NCI-H1694 treated with DMSO at 0.1 percent for 48 hours (cell line): Measurements from ENCODE around the gene MICAL2.
A peak's percentile ranks its signal among the peaks of the same experiment; 100 is the strongest.

ENCODE experiments used
- DNase-seq: peaks from one replicate; lab custom pipeline; 2025; lab: John Stamatoyannopoulos, UW

The MICAL2 gene, protein sequence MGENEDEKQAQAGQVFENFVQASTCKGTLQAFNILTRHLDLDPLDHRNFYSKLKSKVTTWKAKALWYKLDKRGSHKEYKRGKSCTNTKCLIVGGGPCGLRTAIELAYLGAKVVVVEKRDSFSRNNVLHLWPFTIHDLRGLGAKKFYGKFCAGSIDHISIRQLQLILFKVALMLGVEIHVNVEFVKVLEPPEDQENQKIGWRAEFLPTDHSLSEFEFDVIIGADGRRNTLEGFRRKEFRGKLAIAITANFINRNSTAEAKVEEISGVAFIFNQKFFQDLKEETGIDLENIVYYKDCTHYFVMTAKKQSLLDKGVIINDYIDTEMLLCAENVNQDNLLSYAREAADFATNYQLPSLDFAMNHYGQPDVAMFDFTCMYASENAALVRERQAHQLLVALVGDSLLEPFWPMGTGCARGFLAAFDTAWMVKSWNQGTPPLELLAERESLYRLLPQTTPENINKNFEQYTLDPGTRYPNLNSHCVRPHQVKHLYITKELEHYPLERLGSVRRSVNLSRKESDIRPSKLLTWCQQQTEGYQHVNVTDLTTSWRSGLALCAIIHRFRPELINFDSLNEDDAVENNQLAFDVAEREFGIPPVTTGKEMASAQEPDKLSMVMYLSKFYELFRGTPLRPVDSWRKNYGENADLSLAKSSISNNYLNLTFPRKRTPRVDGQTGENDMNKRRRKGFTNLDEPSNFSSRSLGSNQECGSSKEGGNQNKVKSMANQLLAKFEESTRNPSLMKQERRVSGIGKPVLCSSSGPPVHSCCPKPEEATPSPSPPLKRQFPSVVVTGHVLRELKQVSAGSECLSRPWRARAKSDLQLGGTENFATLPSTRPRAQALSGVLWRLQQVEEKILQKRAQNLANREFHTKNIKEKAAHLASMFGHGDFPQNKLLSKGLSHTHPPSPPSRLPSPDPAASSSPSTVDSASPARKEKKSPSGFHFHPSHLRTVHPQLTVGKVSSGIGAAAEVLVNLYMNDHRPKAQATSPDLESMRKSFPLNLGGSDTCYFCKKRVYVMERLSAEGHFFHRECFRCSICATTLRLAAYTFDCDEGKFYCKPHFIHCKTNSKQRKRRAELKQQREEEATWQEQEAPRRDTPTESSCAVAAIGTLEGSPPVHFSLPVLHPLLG

DNA sequence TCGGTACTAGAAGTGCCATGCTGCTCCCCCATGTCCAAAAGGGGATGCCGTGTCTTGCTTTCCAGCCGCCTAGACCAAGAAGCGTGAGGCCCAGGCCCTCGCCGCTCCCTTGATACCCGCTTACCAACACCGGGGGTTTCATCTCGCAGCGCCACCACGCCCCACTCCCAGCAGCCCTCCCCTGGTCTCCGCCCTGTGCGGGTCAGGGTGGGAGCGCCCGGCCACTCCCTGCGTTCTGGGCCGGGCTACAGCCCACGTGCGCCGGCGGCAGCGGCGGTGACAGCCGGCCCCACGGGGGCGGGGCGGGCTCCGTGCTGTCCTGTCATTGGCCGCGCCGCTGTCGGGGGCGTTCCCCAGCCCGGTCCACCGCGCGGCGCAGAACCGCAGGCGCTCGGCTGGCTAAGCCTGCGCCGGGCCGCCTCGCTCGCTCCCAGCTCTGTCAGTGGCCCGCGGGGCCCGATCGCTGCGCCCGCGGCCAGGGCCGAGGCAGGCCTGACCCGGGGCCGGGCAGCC is at the start of gene MICAL2:
Gene MICAL2 (plus strand): TSS at position 390 of the 513 bp plus-strand sequence. CDS start 51,566 bp downstream, outside the sequence.
- DNase-seq: peak; percentile 30

DNA sequence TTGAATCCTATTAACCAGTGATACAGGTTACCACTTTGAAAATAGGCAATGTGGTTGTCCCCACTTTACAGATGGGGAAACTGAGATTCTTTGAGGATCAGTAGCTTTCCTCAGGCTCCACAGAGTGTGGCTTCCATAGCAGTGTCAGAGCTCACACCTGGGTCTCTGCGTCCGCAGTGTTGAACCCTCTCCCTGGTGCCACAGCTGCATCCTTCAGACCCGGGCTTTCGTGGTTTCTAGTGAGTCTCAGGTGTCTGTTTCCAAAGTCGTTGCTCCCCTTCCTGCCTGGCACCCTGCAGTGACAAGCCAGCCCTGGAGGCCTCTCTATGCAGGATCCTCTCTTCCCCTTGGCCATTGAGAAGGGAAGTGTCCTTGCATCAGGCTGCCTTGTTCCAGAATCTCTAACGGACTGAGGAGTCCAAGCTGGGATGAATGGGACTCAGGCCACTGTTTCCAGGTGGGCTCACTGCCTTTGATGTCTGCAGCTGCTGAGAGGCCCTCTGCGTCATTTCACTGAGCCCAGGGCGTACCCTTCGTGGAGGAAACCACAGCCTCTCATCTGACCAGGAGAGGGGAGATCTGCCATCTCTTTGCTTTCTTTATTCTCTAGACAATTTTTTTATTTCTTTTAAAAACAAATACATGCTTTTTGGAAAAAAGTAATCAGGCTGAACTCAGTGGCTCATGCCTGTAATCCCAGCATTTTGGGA is 48.4 kb upstream of the MICAL2 start:
- DNase-seq: no peak

DNA sequence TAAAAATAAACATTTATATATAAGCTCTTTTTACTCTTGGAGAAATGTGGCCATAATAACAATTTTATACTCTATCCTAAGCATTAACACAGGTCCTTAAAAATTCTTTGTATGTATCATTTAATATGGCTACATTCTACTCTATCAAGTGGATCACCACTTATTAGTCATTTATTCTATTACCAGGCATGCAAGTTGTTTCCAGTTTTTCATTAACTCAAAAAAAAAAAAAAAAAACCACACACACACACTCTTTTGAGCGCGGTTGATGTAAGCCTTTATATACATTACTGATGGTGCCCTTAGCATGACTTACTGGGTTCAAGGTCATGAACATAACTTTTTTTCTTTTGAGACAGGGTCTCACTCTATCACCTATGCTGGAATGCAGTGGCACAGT is 47.1 kb upstream of the MICAL2 start:
- DNase-seq: no peak

DNA sequence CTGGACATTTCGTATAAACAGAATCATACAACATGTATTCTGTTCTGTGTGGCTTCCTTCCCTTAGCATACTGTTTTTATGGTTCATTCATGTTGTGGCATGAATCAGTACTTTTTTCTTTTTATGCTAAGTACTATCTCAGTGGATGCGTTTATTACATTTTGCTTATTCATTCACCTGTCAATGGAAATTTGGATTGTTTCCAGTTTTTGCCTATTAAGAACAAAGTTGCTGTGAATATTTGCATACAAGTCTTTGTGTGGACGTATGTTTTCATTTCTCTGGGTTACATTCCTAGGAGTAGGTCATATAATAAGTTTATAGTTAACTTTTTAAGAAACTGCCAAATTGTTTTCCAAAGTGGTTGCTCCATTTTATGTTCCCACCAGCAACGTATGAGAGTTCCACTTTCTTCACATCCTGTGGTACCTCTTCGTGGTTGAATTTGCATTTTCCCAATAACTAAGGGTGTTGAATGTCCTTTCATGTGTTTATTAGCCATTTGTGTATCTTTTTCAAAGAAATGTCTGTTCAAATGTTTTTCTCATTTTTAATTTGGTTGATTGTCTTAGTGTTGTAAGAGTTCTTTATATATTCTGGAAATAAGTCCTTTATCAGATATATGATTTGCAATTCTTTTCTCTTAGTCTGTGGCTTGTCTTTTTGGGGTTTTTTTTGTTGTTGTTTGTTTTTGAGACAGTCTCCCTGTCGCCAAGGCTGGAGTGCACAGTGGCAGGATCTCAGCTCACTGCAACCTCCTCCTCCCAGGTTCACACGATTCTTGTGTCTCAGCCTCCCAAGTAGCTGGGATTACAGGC is 46.0 kb upstream of the MICAL2 start:
- no peak for DNase-seq

DNA sequence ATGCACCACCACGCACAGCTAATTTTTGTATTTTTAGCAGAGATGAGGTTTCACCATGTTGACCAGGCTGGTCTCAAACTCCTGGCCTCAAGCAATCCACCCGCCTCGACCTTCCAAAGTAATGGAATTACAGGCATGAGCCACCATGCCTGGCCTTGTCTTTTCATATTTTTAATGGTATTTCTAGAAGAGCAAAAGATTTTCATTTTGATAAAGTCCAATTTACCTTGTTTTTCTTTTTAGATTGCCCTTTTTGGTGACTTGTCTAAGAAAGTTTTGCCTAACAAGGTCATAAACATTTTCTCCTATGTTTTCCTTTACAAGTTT is 45.5 kb upstream of the MICAL2 start:
- no peak for DNase-seq

DNA sequence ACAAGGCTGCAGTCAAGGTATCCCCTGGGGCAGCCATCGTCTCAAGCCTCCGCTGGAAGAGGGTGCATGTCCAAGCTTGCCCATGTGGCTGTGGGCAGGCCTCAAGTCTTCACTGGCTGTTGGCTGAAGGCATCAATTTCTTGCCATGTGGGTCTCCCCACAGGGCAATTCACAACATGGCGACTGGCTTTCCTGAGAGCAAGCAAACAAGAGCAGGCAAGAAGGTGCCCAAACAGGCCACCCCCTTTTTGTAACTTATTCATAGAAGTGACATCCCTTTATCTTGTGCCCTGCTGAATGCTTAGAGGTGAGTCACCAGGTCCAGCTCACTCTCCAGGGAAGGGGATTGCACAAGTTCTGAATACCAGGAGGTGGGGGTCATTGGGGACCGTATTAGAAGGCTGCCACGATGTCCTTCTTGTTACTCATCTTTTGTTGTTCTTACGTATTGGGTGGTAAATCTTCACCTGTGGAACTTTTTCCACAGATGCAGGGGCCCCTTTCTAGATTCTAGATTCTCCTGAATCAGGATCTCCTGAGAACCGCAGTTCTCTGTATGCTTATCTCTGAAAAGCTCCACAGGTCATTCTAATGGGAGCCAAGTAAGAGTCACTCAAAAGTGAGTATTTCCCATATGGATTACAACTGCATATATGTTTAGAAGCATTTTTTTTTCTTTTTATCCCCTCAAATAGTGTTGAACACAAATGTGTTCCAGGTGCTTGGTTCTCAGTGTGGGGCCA is 44.2 kb upstream of the MICAL2 start:
- no peak for DNase-seq

DNA sequence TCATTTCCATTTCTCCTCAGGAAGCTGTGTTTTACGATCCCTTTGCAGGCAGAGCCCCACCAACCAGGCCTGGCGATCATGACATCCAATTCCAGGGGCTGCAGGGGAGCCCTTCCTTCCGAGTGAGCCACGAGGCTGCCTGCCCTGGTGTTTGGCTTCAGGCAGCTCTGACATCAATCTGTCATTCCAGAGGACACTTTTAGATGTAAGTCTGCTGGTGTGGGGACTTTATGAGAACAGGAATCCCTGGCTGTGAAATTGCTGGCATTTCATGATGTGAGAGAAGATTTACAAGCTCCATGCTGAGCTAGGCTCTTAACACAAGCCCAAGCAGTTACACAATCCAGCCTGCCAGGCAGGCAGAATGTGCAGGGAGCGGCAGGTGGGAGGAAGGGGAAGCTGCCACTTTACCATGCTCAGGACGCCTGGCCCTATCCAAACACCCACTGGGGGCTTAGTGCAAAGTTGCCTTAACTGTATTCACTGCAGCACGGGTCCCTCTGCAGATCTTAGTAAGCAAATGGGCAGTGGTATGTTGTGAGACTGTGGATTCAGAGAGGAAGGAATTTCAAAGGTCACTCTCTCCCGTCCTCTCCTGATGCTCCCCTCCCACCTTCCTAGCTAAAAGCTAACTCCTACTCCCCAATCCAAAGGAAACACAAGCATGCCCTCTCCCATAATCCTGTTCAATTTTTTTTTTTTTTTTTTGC is 43.4 kb upstream of the MICAL2 start:
- no peak for DNase-seq

DNA sequence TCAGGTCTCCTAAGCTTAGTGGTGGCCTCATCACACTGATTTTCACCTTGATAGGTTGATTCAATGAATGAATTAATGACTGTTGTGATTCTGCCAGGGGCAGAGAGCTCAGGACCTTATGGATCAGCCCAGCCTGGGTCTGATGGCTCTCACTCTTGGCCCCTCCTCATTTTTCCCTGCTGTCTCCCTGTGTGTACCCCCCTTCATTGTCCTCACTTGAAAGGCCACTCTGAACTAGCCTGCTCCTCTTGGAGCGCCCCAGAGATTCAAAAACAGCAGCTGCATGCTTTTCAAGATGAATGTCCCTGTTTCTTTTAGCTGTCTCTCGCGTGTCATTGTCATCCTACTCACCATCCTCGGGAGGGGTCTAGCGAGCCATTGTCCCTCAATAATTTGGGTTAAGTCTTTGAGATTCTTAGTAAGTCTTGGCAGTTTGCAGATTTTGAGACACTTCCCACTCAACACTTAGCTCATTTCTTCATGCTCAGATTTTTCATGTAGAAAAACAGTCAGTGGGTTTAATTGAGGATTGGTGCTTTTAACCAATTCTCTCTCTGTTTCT is 42.5 kb upstream of the MICAL2 start:
- DNase-seq: no peak

DNA sequence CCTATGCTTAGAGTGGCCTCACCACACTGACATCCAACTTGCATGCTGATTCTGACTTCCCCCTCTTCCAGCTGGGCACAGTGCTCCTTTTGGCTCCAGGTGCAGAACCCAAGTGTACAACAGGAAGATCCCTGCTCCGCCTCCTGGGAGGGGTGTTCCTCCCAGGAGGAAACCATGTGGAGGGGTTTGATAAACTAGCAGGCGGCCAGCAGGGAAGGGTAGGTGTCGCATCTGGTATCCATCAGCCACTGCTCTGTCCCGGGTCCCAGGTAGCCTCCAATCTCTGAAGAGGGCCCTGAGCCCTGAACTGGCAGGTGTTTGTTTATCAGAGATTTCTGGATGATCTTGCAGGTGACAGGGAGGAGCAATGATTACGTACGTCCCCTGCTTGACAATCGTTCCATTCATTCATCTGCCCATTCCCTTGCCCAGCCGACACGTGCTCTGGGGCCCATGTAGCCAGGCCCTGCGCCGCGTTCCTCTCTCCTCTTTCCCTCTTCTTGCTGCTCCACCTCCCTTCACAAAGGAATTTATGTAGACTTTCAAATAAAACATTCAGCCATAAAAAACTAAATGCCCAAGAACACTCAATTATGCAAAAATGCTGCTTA is 41.2 kb upstream of the MICAL2 start:
- no peak for DNase-seq

DNA sequence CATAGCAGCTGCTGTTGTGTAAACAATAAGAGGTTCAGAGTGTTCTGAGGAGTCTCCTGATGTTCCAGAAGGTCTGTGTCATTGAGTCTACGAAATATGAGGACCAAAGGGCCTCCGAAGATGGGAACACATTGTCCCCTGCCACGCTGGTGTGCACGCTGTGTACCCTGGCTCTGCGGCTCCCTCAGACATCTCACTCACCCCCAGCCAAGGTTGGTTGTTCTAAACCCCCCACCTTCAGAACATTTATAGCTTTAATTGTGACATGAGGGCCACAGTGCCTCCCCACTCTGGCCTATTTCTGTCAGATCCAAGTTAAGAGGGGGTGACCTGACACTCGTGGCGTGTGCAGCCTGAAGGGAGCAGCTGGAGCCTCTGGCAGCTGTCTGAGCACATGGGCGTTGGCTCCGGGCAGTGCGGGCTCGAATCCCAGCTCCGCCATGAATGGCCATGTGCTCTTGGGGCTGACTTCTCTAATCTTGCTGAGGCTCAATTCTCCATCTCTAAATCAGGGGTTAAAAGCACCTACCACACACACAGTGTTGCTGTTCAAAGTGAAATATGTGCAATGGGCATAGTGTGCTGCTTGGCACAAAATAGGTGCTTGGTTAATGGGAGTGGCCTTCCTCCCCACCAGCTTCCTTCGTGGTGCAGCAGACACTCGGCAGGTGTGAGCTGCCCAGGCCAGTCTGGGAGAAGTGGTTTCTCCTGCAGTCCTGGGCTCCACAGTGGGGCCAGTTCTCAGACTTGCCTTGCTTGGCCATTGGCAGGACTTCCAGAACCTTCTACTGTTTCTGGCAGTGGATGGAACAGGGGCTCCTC is 39.7 kb upstream of the MICAL2 start:
- DNase-seq: no peak

DNA sequence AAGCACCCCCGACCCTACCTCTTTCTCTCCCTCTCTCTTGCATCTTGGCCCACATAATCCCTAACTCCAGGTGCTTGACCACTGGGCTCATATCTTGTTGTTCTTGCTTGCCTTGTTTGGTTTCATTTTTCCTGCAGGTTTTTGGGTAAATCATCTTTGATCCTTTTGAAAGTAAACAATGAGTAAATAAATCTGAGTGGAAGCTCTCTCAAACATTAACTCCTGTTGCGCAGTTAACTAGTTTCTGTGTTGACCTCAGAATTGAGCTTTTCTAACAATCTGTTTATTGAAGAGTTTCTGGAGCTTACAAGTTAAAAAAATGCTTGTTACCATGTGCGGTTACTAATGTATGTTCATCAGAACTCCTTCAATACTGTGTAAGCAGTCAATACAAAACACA is 38.8 kb upstream of the MICAL2 start:
- no peak for DNase-seq

DNA sequence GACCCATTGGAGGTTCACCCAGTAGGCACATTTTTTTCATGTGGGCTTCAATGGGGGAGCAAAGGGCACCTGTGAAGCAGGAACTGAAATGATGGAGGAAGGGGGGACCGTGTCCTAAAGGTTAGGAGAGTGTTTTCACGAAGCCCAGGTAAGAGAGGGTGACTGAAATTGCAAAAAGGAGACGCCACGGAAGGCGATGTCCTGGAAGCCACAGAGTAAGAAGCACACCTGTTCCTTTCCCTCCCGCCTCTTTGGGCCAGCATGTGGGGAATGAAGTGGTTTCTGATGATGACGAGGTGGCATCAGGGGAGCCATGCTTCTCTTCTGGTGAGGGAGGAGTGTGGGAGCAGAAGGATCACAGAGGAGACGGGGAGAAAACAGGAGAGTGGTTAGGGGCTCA is 37.0 kb upstream of the MICAL2 start:
- DNase-seq: no peak

DNA sequence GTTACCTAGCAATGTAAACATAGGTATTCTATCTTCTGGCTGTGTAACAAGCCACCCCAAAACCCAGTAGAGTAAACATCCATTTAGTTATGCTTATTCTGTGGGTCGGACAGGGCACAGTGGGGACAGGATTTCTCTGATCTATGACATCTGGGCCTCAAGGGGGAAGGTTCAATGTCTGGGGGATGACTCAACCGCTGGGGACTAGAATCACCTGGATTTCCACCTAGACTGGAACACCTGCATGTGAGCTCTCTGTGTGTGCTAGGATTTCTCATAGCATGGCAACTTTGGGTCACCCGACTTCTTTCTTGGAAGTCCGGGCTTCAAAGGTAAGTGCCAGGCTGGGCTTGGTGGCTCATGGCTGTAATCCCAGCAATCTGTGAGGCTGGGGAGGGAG is 36.5 kb upstream of the MICAL2 start:
- no peak for DNase-seq

DNA sequence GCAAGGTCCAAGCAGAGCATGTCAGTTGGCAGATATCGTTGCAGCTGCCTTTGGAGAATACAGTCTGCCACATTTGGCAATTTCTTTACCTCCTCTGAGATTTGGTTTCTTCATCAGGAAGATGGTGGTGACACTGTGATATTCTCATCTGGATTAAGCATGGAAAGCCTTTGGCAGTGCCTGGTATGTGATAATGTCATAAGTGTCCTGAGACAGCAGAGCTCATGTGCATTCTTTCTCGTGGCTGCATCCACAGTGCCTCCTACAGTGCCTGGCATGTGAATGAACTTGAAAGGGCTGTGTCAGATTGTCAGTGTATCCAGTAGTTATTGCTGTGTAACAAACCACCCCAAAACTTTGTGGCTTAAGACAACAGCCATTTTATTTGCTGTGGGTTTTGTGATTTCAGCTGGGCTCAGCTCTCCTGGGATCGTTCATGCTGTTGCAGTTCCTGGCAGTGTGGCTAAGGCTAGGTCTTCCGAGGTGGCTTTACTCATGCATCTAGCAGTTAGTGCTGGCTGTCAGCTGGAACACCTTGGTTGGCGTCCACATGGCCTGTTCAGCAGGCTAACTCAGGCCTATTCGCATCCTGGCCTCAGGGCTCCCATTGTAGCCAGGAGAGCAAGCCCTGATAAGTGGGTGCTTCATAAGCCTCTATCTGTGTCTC is 35.7 kb upstream of the MICAL2 start:
- DNase-seq: no peak

DNA sequence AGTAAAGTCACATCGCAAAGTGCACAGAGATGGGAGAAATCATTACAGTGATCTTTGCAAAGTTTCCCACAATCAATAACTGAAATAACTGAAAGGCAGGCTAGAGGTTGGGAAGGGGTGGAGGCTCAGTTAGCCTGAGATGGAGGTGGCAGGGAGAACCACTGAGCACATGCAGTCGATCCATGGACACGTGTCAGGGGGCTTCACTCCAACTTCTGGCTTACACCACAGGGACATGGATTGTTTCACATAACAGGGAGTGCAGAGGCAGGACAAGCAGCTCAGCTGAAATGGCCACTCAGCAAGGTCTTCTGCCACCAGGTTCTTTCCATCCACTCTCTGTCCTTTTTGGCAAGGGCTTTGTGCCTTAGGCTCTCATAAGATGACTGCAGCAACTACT is 35.1 kb upstream of the MICAL2 start:
- DNase-seq: no peak

DNA sequence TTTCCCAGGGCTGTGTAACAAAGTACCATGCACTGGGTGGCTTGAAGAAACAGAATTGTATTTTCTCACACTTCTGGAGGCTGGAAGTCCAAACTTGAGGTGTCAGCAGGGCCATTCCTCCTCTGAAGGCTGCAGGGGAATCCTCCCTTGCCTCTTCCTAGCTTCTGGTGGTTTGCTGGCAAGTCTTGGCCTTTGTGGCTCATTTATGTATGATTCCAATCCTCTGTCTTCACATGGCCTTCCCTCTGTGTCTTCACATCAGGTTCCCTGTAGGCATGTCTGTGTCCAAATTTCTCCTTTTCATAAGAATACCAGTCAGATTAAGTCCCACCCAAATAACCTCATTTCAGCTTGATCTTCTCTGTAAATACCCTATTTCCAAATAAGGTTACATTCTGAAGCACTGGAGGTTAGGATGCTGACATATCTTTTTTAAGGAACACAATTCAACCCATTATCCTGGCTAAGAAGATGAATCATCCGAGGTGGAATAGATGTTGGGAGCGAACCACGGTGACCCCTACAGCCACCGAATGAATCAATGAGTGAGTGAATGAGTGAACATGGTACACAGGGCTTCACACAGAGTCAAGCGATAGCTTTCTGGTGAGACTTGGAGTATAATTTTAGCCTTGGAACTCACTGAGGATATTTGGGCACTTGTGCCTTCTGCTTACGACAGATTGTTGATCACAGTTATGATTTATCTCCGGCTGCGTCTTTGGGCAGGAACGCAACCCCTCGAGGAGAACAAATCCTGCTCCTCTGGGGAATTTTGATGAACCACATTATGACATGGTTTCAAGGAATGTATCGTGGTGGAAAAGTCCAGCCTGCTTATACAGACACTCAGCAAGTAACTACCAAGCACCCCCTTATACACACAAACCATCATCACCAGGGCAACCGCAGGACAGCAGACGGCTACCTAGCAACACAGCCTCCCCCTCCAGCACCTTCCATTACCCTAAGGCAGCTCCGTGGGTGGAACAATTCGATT is 34.3 kb upstream of the MICAL2 start:
- no peak for DNase-seq
